IPS-18a (cell line): ENCODE data around the gene RAD51C.

Experiments
- H3K27ac ChIP-seq: one replicate; pipeline ENCODE4 v1.5.1; 2013; ENCODE audit warnings: low read length
- H3K27me3 ChIP-seq: one replicate; pipeline ENCODE4 v1.6.1; 2013; ENCODE audit warnings: mild to moderate bottlenecking, low read length; ENCODE audit not compliant: control insufficient read depth, insufficient read depth
- H3K36me3 ChIP-seq: one replicate; pipeline ENCODE4 v1.6.1; 2013; ENCODE audit warnings: low read depth, low read length; ENCODE audit not compliant: control insufficient read depth
- H3K4me1 ChIP-seq: one replicate; pipeline ENCODE4 v1.6.1; 2013; ENCODE audit warnings: low read depth, low read length; ENCODE audit not compliant: control insufficient read depth
- H3K4me3 ChIP-seq: one replicate; pipeline ENCODE4 v1.5.1; 2013; ENCODE audit warnings: low read length
- H3K9ac ChIP-seq: one replicate; pipeline ENCODE4 v1.6.1; 2013; ENCODE audit warnings: mild to moderate bottlenecking, low read length, moderate library complexity
- H3K9me3 ChIP-seq: one replicate; pipeline ENCODE4 v1.6.1; 2013; ENCODE audit warnings: low read depth, low read length; ENCODE audit not compliant: control insufficient read depth

Gene RAD51C

GRCh38 chr17:58785097-58785496 lies 92.7 kb downstream of the RAD51C start:
- H3K9ac ChIP-seq = no peak overlapping the region
- H3K9me3 ChIP-seq = no peaks in the 10 kb centered on the region
- H3K4me3 ChIP-seq = no peak overlapping the region
- no peak overlapping the region for H3K27ac ChIP-seq
- no peaks in the 10 kb centered on the region for H3K27me3 ChIP-seq
- no peaks in the 10 kb centered on the region for H3K36me3 ChIP-seq
- no peaks in the 10 kb centered on the region for H3K4me1 ChIP-seq
